GM12892 (cell line): ENCODE measurements around the gene DCC.
A peak's percentile ranks its signal among the peaks of the same experiment; 100 is the strongest.

Experiments
- DNase-seq: peaks from one replicate; pipeline ENCODE4 v3.0.0; 2011; ENCODE audit not compliant: insufficient read length
- FAIRE-seq: peaks from 2 replicates; lab custom pipeline; 2011; peaks lifted over from hg19 to GRCh38; lab: Jason Lieb, UNC
- POLR2A ChIP-seq: IDR thresholded peaks from 2 replicates; pipeline ENCODE4 v1.6.1; 2011; ENCODE audit warnings: low read depth, low read length, control low read depth
- POLR2AphosphoS5 ChIP-seq: IDR thresholded peaks from 2 replicates; pipeline ENCODE4 v1.6.1; 2011; ENCODE audit warnings: low read depth, low read length, control low read depth
- TAF1 ChIP-seq: IDR thresholded peaks from 2 replicates; pipeline ENCODE4 v1.6.1; 2011; ENCODE audit warnings: low read depth, mild to moderate bottlenecking, control low read depth, low read length, borderline replicate concordance

The DCC gene

DNA sequence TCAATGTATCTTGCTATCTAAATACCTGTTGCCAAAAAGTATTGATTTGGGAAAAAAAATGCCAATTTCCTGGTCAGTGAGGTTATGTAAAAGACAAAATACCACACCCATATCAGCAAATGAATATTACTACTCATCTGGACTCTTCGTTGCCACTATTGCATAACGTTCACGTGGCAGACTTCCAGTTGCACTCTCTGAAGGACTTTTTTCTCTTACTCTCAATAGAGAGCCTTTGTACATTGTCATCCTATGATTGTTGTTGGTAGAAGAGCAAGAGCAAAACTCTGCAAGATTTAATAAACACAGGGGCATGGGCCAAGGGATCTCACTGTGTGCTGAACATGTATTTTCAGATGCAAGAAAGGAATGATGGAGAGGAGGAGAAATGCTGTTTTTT, 1194.7 kb downstream of the DCC start:
- TF ChIP-seq POLR2AphosphoS5 (no peak), POLR2A (no peak), TAF1 (no peak)
- no peak for DNase-seq
- no peak for FAIRE-seq

DNA sequence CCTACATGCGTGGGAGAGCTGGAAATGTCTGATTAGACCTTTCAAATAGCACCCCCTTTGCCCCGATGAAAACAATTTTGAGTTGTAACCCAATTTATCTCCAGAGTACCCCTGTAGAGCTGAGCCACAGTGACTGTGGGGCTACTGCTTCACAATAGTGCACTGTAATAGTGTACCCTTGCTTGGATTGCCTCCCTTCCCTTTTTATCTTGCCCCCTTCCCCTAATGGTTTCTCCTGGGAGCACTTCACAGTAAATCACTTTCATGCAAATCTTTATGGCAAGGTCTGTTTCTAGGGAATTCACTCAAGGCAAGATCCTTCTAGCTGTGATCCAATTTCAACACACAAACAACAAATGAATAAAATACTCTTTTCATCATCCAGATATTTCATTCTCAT, 1196.9 kb downstream of the DCC start:
- FAIRE-seq (no peak), DNase-seq (no peak)
- TF ChIP-seq POLR2A (no peak), TAF1 (no peak), POLR2AphosphoS5 (no peak)

DNA sequence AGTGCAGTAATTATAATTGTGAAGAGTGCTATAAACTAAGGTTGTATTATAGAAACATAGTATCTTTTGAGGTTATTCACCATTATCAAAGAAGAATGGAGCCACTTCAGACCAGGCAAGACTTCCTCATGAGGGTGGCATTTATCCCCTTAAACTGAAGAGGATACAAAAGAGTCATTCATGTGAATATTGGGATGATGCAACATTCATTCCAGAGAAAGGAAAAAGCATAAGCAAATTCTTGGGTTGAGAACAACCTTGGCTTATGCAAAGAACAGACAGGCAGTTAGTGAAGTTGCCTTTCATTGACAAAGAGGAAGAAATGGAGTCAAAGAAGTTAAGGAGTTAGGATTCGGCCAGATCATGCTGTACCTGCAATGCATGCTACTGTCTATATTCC, 1201.9 kb downstream of the DCC start:
- FAIRE-seq (no peak), DNase-seq (no peak)
- TF ChIP-seq POLR2A (no peak), TAF1 (no peak), POLR2AphosphoS5 (no peak)

DNA sequence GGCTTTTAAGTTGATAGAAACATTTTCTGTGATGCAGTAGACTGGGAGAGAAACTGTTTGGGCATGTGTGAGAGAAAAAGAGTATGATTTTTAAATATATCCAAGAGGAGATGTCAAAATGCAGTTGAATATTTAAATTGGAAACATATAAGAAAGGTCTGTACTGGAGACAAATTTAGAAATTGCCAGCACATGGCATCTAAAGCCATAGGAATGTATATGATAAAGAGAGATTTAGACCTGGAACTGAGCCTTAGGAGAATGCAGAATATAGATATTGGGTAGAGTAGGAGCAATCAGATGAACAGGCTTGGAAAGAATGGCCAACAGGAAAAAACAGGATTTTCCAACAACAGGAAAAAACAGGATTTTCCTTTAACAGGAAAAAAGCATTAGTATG, 1203.7 kb downstream of the DCC start:
- TF ChIP-seq POLR2A = no peak
- TF ChIP-seq POLR2AphosphoS5 = no peak
- no peak for TF ChIP-seq TAF1
- FAIRE-seq (no peak), DNase-seq (no peak)

- no peak for FAIRE-seq
- no peak for TF ChIP-seq TAF1
- no peak for TF ChIP-seq POLR2AphosphoS5
- TF ChIP-seq POLR2A = no peak
- no peak for DNase-seq
Measured at GRCh38 chr18:53544917-53545316, 1204.9 kb downstream of the DCC start.

DNA sequence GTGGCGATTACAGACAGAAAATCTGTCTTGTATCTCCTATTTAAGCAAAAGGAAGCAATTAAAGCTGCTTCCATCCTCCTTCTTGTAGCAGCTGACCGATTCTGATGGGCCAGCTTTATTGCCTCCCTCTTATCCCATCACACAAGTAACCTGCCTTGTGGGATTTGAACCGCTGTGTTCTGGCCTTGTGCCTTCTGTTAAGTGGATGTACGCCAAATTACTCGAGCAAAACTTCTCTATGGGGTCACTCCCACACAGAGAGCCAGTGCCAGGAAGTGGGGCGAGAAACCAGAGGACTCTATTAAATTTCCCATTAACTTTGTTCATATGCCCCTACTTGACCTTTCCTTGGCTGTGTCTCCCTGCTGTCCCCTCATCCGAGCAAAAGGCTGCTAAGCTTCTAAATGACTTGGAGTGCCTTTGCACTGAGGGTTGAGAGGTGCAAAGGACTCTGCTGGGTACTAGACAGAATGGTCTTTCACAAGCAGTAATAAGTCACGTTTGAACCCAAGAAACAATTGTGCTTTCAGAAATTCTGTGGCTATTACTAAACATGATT, 1212.0 kb downstream of the DCC start:
- DNase-seq (no peak), FAIRE-seq (no peak)
- no peak for TF ChIP-seq TAF1

DNA sequence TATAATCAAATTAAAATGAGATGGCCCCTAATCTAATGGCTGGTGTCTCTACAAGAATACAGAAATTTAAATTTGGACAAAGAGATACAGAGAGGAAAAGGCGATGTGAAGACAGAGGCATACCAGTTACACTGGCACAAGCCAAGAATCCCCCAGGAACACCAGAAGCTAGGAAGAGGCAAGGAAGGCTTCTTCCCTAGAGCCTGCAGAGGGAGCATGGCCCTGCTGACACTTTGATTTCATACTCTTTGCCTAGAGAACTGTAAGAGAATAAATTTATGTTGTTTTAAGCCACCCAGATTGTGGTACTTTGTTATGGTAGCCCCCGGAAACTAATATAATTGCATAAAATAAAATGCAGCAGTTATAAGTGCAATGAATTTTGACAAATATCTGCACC, 1213.0 kb downstream of the DCC start:
- TF ChIP-seq TAF1 = no peak
- TF ChIP-seq POLR2A = no peak
- DNase-seq = no peak
- no peak for FAIRE-seq

- TF ChIP-seq POLR2A (no peak), TAF1 (no peak), POLR2AphosphoS5 (no peak)
- no peak for DNase-seq
- no peak for FAIRE-seq
Measured at GRCh38 chr18:53556450-53556849, 1216.5 kb downstream of the DCC start.

GRCh38 chr18:53560546-53560945, 1220.5 kb downstream of the DCC start:
- FAIRE-seq (no peak), DNase-seq (no peak)
- no peak for TF ChIP-seq TAF1
- TF ChIP-seq POLR2A = no peak
- TF ChIP-seq POLR2AphosphoS5 = no peak

DNA sequence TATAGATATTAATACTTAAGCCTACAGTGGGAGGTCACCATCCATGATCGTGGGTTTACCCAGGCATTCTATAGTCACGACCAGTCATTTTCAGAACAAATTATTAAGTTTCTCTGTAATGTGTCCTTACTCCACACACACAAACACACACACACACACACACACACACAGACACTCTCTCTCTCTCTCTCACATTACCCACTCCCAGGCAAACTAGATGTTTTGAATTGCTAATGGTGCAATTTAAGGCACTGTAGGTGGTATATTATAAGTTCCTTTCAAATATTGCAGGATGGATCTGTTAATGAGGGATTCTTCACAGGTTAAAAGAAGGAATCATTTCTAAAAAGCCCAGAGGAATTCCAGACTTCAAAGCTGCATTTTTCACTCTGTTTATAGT, 1226.6 kb downstream of the DCC start:
- FAIRE-seq = no peak
- TF ChIP-seq POLR2A (no peak), POLR2AphosphoS5 (no peak), TAF1 (no peak)
- DNase-seq = no peak

- no peak for TF ChIP-seq POLR2AphosphoS5
- no peak for TF ChIP-seq POLR2A
- no peak for TF ChIP-seq TAF1
- DNase-seq (no peak), FAIRE-seq (peak; percentile 5)
Measured at GRCh38 chr18:53567929-53568574, 1228.1 kb downstream of the DCC start.
